ENCODE data around the gene MAGEE1. TPM values are rescaled to one million over a fixed set of nuclear protein-coding genes. Genes with fewer than 3 reads are reported as not detected.

The MAGEE1 gene, protein sequence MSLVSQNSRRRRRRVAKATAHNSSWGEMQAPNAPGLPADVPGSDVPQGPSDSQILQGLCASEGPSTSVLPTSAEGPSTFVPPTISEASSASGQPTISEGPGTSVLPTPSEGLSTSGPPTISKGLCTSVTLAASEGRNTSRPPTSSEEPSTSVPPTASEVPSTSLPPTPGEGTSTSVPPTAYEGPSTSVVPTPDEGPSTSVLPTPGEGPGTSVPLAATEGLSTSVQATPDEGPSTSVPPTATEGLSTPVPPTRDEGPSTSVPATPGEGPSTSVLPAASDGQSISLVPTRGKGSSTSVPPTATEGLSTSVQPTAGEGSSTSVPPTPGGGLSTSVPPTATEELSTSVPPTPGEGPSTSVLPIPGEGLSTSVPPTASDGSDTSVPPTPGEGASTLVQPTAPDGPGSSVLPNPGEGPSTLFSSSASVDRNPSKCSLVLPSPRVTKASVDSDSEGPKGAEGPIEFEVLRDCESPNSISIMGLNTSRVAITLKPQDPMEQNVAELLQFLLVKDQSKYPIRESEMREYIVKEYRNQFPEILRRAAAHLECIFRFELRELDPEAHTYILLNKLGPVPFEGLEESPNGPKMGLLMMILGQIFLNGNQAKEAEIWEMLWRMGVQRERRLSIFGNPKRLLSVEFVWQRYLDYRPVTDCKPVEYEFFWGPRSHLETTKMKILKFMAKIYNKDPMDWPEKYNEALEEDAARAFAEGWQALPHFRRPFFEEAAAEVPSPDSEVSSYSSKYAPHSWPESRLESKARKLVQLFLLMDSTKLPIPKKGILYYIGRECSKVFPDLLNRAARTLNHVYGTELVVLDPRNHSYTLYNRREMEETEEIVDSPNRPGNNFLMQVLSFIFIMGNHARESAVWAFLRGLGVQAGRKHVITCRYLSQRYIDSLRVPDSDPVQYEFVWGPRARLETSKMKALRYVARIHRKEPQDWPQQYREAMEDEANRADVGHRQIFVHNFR
- total RNA-seq: 1 to 10 TPM; 3.4 to 5.4 (median 3.8) TPM
- 1 to 10 TPM; 2.3 to 2.9 (median 2.7) TPM for polyA plus RNA-seq
- long read RNA-seq, donor 1, partial matches to known transcripts: 0 of 3 reads
- long read RNA-seq, donor 1, other reads (novel, unspliced or antisense): 0 of 3 reads
- long read RNA-seq, donor 2, partial matches to known transcripts: 0 of 2 reads
- long read RNA-seq, donor 2, other reads (novel, unspliced or antisense): 0 of 2 reads

DNA sequence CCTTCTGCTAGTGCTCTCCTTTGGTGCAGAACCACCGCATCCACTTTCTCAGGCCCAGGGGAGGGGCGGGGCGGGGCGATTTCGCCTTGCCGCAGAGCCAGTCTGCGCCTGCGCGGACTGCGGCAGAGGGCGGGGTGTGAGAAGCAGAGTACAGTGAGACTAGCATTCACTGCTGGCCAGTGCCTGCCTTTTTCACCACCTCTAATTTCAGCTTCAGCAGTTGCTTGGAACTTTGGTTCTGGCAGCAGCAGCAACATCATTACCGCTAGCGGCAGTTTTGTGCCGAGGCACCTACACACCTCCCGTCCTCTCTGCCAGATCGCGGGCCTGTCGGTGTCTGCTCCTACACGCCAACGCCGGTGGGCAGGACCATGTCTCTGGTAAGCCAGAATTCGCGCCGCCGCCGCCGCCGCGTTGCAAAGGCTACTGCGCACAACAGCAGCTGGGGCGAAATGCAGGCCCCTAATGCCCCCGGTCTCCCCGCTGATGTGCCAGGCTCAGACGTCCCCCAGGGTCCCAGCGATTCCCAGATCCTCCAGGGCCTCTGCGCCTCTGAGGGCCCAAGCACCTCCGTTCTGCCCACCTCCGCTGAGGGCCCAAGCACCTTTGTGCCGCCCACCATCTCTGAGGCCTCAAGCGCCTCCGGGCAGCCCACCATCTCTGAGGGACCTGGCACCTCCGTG lies at the start of gene MAGEE1:
MAGEE1 (plus strand) TSS at position 151 of the 683 bp plus-strand sequence; CDS start at position 372, 221 bp downstream.
- no peaks in the 10 kb centered on the region for H3K9me3 ChIP-seq
- H3K4me3 ChIP-seq: peak within 1 kb of the TSS; percentile 48 to 84 (median 55)
- DNase-seq: peak; percentile 92
- peak within 1 kb of the TSS in 7 of 8 donors; percentile 32 to 84 (median 69) for H3K27ac ChIP-seq
- H3K4me1 ChIP-seq: peaks cover 0 to 17% (median 9%) of the 10 kb centered on the region in 6 donors
- TF ChIP-seq POLR2AphosphoS5 (IDR thresholded peaks at IDR 0.05) (peak; percentile 80 to 84 (median 82)), POLR2A (IDR thresholded peaks at IDR 0.05) (peak in 1 of 3 donors; percentile 22)
- TF ChIP-seq, protein P1, sequence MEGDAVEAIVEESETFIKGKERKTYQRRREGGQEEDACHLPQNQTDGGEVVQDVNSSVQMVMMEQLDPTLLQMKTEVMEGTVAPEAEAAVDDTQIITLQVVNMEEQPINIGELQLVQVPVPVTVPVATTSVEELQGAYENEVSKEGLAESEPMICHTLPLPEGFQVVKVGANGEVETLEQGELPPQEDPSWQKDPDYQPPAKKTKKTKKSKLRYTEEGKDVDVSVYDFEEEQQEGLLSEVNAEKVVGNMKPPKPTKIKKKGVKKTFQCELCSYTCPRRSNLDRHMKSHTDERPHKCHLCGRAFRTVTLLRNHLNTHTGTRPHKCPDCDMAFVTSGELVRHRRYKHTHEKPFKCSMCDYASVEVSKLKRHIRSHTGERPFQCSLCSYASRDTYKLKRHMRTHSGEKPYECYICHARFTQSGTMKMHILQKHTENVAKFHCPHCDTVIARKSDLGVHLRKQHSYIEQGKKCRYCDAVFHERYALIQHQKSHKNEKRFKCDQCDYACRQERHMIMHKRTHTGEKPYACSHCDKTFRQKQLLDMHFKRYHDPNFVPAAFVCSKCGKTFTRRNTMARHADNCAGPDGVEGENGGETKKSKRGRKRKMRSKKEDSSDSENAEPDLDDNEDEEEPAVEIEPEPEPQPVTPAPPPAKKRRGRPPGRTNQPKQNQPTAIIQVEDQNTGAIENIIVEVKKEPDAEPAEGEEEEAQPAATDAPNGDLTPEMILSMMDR (IDR thresholded peaks at IDR 0.05 in 8 of 11, conservative IDR thresholded peaks at IDR 0.05 in 3 of 11): no peak
- intact Hi-C loops (cut with DNase I; ENCODE audit: low total_unique reads): no loop called here
- 0 to 43% (median 1%) methylated on average over 6 to 42 of the region's 42 CpGs for WGBS, 5 donors
- H3K27me3 ChIP-seq (replicated peaks in 1 of 7): peaks cover 0 to 8% (median 0%) of the 10 kb centered on the region in 7 donors
- no peaks in the 10 kb centered on the region for H3K36me3 ChIP-seq

DNA sequence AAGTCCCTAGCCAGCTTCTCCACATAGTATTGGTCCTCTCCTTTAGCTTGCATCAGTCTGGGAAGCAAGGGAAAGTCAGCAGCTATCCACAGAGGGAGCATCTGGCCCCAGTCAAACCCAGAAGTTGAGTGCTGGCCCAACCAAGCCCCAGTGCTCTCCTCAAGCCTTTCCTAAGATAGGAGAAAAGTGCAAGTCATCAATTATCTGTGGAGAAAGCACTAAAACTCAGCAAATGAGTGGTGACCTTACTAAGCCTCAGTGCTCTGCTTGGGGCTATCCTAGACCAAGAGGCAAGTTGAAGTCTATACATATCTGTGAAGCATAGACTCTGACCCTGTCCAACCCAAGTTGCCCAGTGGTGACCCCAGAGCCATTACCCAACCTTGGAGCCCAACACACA lies 28.5 kb upstream of the MAGEE1 start:
- TF ChIP-seq POLR2AphosphoS5 (IDR thresholded peaks at IDR 0.05) (no peak), POLR2A (IDR thresholded peaks at IDR 0.05) (no peak)
- TF ChIP-seq, protein P1 (IDR thresholded peaks at IDR 0.05 in 8 of 11, conservative IDR thresholded peaks at IDR 0.05 in 3 of 11): no peak
- DNase-seq: no peak
- intact Hi-C loops (cut with DNase I; ENCODE audit: low total_unique reads): no loop called here
- Histone ChIP-seq H3K4me3 (no peak overlapping the region), H3K27me3 (replicated peaks in 1 of 7) (peaks cover 0 to 25% (median 0%) of the 10 kb centered on the region in 7 donors), H3K36me3 (no peaks in the 10 kb centered on the region), H3K4me1 (no peaks in the 10 kb centered on the region), H3K9me3 (no peaks in the 10 kb centered on the region), H3K27ac (no peak overlapping the region)

GRCh38 chrX:76407795-76408194 lies 19.7 kb upstream of the MAGEE1 start:
- Histone ChIP-seq H3K36me3 (no peaks in the 10 kb centered on the region), H3K4me3 (no peak overlapping the region), H3K27ac (no peak overlapping the region), H3K4me1 (no peaks in the 10 kb centered on the region), H3K27me3 (replicated peaks in 1 of 7) (peaks cover 0 to 14% (median 0%) of the 10 kb centered on the region in 7 donors), H3K9me3 (no peaks in the 10 kb centered on the region)
- TF ChIP-seq, protein P1 (IDR thresholded peaks at IDR 0.05 in 8 of 11, conservative IDR thresholded peaks at IDR 0.05 in 3 of 11): no peak
- no peak for TF ChIP-seq POLR2A (IDR thresholded peaks at IDR 0.05)
- TF ChIP-seq POLR2AphosphoS5 (IDR thresholded peaks at IDR 0.05): no peak
- intact Hi-C loops (cut with DNase I; ENCODE audit: low total_unique reads): no loop called here
- WGBS, 5 donors: 33 to 74% (median 46%) methylated on average over 1 to 2 of the region's 2 CpGs
- DNase-seq: no peak

Data from spleen (tissue), 13 donors.